ENCODE measurements around the gene LTB4R2. TPM values are rescaled to one million over a fixed set of nuclear protein-coding genes. Genes with fewer than 3 reads are reported as not detected.

The LTB4R2 gene
- total RNA-seq, 1 donor: 3.5 TPM

GRCh38 chr14:24282736-24283135, 27.2 kb upstream of the LTB4R2 start:
- H3K4me3 ChIP-seq (ENCODE audit: low read depth, low read length): no peak overlapping the region
- no peak for TF ChIP-seq CTCF (IDR thresholded peaks at IDR 0.05; ENCODE audit: insufficient read depth, low read length)
- DNase-seq (ENCODE audit: low read depth): no peak

- no peak overlapping the region for H3K4me3 ChIP-seq (ENCODE audit: low read depth, low read length)
- TF ChIP-seq CTCF (IDR thresholded peaks at IDR 0.05; ENCODE audit: insufficient read depth, low read length): no peak
- DNase-seq (ENCODE audit: low read depth): no peak
Measured at GRCh38 chr14:24283796-24284460, 26.0 kb upstream of the LTB4R2 start.

- TF ChIP-seq CTCF (IDR thresholded peaks at IDR 0.05; ENCODE audit: insufficient read depth, low read length): no peak
- no peak overlapping the region for H3K4me3 ChIP-seq (ENCODE audit: low read depth, low read length)
- no peak for DNase-seq (ENCODE audit: low read depth)
Measured at GRCh38 chr14:24284501-24285035, 25.4 kb upstream of the LTB4R2 start.

- no peak overlapping the region for H3K4me3 ChIP-seq (ENCODE audit: low read depth, low read length)
- DNase-seq (ENCODE audit: low read depth): no peak
- no peak for TF ChIP-seq CTCF (IDR thresholded peaks at IDR 0.05; ENCODE audit: insufficient read depth, low read length)
Measured at GRCh38 chr14:24285351-24285750, 24.6 kb upstream of the LTB4R2 start.

GRCh38 chr14:24286996-24287395, 22.9 kb upstream of the LTB4R2 start:
- TF ChIP-seq CTCF (IDR thresholded peaks at IDR 0.05; ENCODE audit: insufficient read depth, low read length): no peak
- no peak for DNase-seq (ENCODE audit: low read depth)
- no peak overlapping the region for H3K4me3 ChIP-seq (ENCODE audit: low read depth, low read length)

- no peak for DNase-seq (ENCODE audit: low read depth)
- no peak overlapping the region for H3K4me3 ChIP-seq (ENCODE audit: low read depth, low read length)
- TF ChIP-seq CTCF (IDR thresholded peaks at IDR 0.05; ENCODE audit: insufficient read depth, low read length): no peak
Measured at GRCh38 chr14:24289649-24290280, 20.2 kb upstream of the LTB4R2 start.

All from fibroblast of the aortic adventitia (primary cell).